Epithelial cell of proximal tubule (primary cell): ENCODE results near the gene METAP2. TPM values are rescaled to one million over a fixed set of nuclear protein-coding genes. Genes with fewer than 3 reads are reported as not detected.
"Not testable (repeated sequence)": the region's sequence is repeated elsewhere in the genome, so short reads cannot be mapped to it uniquely, and the experiment has no call there.

Experiments
- DNase-seq: peaks from one replicate; pipeline ENCODE4 v3.0.0-alpha.2; 2011; ENCODE audit warnings: low read depth
- H3K4me3 ChIP-seq: 2 replicates; pipeline ENCODE4 v1.5.1; 2011; ENCODE audit warnings: low read depth, mild to moderate bottlenecking, low read length
- total RNA-seq: library from RNA; depleted of rRNA; stranded (reverse); fragments of >200 nt; gene quantifications from 2 replicates; pipeline ENCODE4 v1.2.3, GENCODE V29; 2015
- TF ChIP-seq, protein P1 (sequence below): conservative IDR thresholded peaks from 2 replicates; pipeline ENCODE4 v1.5.1; 2012; ENCODE audit warnings: low read depth, mild to moderate bottlenecking, low read length

METAP2 gene
- total RNA-seq, 1 donor from 2014 or later = 82.2 TPM

GRCh38 chr12:95439461-95440230 lies 34.3 kb upstream of the METAP2 start:
- no peak overlapping the region for H3K4me3 ChIP-seq
- TF ChIP-seq, protein P1, sequence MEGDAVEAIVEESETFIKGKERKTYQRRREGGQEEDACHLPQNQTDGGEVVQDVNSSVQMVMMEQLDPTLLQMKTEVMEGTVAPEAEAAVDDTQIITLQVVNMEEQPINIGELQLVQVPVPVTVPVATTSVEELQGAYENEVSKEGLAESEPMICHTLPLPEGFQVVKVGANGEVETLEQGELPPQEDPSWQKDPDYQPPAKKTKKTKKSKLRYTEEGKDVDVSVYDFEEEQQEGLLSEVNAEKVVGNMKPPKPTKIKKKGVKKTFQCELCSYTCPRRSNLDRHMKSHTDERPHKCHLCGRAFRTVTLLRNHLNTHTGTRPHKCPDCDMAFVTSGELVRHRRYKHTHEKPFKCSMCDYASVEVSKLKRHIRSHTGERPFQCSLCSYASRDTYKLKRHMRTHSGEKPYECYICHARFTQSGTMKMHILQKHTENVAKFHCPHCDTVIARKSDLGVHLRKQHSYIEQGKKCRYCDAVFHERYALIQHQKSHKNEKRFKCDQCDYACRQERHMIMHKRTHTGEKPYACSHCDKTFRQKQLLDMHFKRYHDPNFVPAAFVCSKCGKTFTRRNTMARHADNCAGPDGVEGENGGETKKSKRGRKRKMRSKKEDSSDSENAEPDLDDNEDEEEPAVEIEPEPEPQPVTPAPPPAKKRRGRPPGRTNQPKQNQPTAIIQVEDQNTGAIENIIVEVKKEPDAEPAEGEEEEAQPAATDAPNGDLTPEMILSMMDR = no peak
- DNase-seq = no peak

- TF ChIP-seq, protein P1 = no peak
- DNase-seq = no peak
- no peak overlapping the region for H3K4me3 ChIP-seq
Measured at GRCh38 chr12:95440401-95440800, 33.6 kb upstream of the METAP2 start.

DNA sequence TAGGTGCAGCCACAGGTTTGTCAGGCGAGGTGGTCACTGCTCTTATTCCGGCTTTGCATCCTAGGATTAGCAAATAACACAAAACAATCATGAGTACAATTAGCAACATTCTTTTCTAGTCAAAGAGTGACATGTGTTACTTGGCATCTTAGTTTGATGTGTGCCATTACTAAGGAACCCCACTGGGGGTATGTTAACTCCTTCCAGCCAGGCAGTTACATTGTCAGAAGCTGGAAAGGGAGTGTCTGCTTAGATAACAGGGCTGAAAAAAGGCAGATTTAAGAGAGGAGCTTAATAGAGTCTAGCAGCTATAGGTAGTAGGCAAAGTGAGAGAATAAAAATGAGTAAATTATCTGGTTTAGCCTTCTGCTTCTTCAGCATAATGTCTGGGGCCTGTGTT lies 30.5 kb upstream of the METAP2 start:
- DNase-seq = no peak
- TF ChIP-seq, protein P1 = no peak
- H3K4me3 ChIP-seq = no peak overlapping the region

- H3K4me3 ChIP-seq, DNase-seq: not testable (repeated sequence)
Measured at GRCh38 chr12:95445099-95445498, 28.9 kb upstream of the METAP2 start.

- TF ChIP-seq, protein P1 = no peak
- no peak for DNase-seq
Measured at GRCh38 chr12:95445884-95446505, 28.0 kb upstream of the METAP2 start.

DNA sequence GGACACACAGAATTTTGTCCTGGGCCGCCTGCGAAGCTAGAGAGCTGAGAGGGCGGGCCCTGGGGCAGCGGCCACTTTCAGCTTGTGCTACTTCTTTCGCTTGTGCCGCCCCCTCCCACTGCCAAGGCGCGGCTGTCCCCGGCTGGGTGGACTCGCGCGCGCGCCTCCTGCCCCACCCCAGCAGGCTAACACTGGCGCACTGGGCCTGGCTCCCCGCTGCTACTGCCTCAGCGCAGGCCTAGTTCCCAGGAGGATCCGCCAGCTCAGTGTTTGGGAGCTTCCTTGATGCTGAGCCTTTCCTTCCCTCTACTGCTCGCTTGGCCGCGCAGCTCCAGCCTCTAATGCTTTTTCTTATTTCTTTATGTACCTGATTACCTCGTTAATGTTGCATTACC lies 27.4 kb upstream of the METAP2 start:
- H3K4me3 ChIP-seq = peak overlapping the region; percentile 12
- DNase-seq = no peak

More at GRCh38 chr12:95445884-95446505, 28.0 kb upstream of the METAP2 start:
- peak overlapping the region; percentile 12 for H3K4me3 ChIP-seq

DNA sequence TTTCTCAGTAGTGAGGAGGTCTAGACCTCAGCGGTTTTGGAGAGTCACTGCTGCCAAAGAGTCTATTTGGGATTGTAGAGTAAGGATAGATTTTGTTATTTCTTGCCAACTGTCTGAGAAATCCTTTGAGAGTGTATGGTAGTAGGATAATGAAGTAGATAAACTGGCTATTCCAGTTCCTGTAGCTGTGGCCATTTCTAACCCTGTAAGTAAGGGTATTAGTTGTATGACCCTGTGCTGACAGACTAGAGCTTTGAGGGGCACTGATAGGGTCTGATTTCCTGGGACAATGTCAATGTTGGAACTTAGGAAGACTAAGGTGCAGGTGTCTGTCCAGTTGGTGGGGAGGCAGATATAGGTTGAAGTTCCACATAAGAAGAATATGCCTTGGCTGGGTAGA lies 24.3 kb upstream of the METAP2 start:
- H3K4me3 ChIP-seq, DNase-seq: not testable (repeated sequence)

More for the DNA sequence above, 27.4 kb upstream of the METAP2 start:
- TF ChIP-seq, protein P1 = no peak

DNA sequence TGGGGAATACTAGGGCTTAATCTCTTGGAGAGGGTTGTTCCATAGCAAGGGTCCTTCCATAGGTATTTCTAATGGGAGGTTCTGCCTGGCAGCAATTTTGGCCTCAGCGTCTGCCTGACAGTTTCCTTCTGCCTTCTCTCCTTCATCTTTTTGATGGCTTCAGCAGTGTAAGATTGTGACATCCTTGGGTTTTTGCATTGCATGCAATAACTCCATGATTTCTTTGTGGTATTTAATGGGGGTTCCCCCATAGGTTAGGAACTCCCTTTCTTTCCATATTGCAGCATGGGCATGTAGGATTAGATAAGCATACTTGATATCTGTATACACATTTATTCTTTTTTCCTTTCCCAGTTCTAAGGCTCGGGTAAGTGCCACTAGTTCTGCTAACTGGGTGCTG lies 21.5 kb upstream of the METAP2 start:
- H3K4me3 ChIP-seq, DNase-seq: not testable (repeated sequence)

DNA sequence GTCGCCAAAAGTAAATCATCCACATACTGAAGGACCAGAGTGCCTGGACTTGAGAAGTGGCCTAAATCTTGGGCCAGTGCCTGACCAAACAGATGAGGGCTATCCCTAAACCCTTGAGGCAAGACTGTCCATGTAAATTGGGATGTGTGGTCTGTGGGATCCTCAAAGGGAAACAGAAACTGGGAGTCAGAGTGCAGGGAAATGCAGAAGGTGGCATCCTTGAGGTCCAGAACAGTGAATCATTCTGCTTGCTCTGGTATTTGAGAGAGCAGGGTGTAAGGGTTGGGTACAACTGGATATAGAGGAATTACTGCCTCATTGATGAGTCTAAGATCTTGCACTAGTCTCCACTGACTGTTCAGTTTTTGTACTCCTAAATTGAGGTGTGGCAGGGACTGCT lies 20.1 kb upstream of the METAP2 start:
- not testable (repeated sequence) for DNase-seq, H3K4me3 ChIP-seq

DNA sequence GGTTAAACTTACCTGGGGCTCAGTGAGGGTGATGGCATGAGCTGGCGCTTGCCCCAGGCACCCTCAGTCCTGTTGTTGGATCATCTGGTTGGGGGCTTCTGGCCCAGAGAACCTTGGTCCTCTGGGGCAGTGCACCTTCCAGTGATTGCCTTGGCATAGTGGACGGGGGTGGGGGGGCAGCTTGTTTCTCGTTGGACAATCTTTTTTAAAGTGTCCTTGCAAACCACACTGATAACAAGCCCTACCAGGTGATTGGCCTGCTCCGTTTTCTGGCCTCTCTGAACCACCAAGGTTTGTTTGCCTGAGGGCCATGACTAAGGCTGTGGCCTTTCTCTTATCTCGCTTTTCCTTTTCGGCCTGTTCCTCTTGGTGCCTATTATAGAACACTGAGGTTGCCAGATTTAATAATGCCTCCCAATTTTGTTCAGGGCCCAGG lies 19.2 kb upstream of the METAP2 start:
- H3K4me3 ChIP-seq, DNase-seq: not testable (repeated sequence)

DNA sequence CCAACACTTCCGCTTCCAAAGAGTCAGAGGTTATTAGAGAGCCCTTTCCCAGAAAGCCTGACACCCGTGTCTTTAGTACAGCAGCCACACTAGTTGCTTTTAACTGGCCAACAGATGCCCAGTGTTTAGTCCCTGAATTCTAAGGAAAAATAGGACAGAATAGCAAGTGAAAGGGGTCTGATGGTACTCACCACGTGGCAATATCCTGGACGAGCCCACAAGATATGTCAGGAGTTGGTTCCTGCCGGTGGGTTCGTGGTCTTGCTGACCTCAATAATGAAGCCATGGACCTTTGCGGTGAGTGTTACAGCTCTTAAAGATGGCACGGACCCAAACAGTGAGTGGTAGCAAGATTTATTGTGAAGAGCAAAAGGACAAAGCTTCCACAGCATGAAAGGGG lies 16.3 kb upstream of the METAP2 start:
- H3K4me3 ChIP-seq, DNase-seq: not testable (repeated sequence)
